H1 (cell line): ENCODE data around the gene VTN. TPM values are rescaled to one million over a fixed set of nuclear protein-coding genes. Genes with fewer than 3 reads are reported as not detected.

Source experiments
- CBX5 ChIP-seq: fragments of 300-800, 300-1000 bp; sonication (generic); IDR thresholded peaks from 2 replicates; pipeline ENCODE4 v1.7.1; 2016; ENCODE audit warnings: antibody characterized with exemption, low read length, low read depth
- CHD1 ChIP-seq: IDR thresholded peaks from 2 replicates; pipeline ENCODE4 v1.6.1; 2012; ENCODE audit warnings: low read depth, low read length, improper control_type of control experiment
- CHD7 ChIP-seq: fragments of 300-600 bp; sonication (generic); IDR thresholded peaks from 2 replicates; pipeline ENCODE4 v1.7.1; 2012; ENCODE audit warnings: low read length, moderate library complexity, mild to moderate bottlenecking, inconsistent platforms; ENCODE audit not compliant: insufficient replicate concordance
- FOSL1 ChIP-seq: IDR thresholded peaks from 2 replicates; pipeline ENCODE4 v1.6.1; 2011; ENCODE audit warnings: mild to moderate bottlenecking, low read depth, low read length, moderate library complexity; ENCODE audit not compliant: insufficient read depth
- JUN ChIP-seq: IDR thresholded peaks from 2 replicates; pipeline ENCODE4 v1.6.1; 2011; ENCODE audit warnings: low read depth, mild to moderate bottlenecking, improper control_type of control experiment, low read length
- POLR2AphosphoS5 ChIP-seq: IDR thresholded peaks from 2 replicates; pipeline ENCODE4 v1.6.1; 2011; ENCODE audit warnings: low read depth, low read length
- RNF2 ChIP-seq: fragments of 200-900, 300-1000 bp; sonication (generic); IDR thresholded peaks from 2 replicates; pipeline ENCODE4 v1.7.1; 2016; ENCODE audit warnings: borderline replicate concordance, low read depth, mild to moderate bottlenecking, antibody characterized with exemption, low read length; ENCODE audit not compliant: poor library complexity, severe bottlenecking; ENCODE audit errors: missing control alignments
- TAF1 ChIP-seq: IDR thresholded peaks from 2 replicates; pipeline ENCODE4 v1.6.1; 2011; ENCODE audit warnings: mild to moderate bottlenecking, low read depth, low read length
- TCF12 ChIP-seq: IDR thresholded peaks from 2 replicates; pipeline ENCODE4 v1.6.1; 2011; ENCODE audit warnings: low read depth, mild to moderate bottlenecking, low read length
- USF2 ChIP-seq: IDR thresholded peaks from 2 replicates; pipeline ENCODE4 v1.6.1; 2011; ENCODE audit warnings: low read length, improper control_type of control experiment
- ZNF274 ChIP-seq: IDR thresholded peaks from 2 replicates; pipeline ENCODE4 v1.7.0; 2012; ENCODE audit warnings: low read length, borderline replicate concordance; ENCODE audit errors: extremely low read depth
- polyA plus RNA-seq, 7 experiments: library from polyadenylated mRNA; depleted of rRNA in 3 of 7; stranded (reverse) in 5 of 7; unstranded in 2 of 7; fragments of >200 nt in 5 of 7; fragments of 200-250 nt in 2 of 7; gene quantifications; 1 replicate in 5 of 7; 2 replicates in 1 of 7; 4 replicates in 1 of 7; pipeline versions ENCODE4 v1.2.1 to v1.2.3, GENCODE V29; 2011 to 2013; ENCODE audit warnings: missing spikeins in 2 of 7, mixed read lengths in 2 of 7
- total RNA-seq: library from RNA; stranded (reverse); fragmentation: NEBNext Ultra II Directional; extraction: Animal tissue kit (Norgen Biotek cat#: 25700); gene quantifications from 2 replicates; pipeline ENCODE4 v1.2.1, GENCODE V29; 2021

Gene VTN
- total and polyA plus RNA-seq, 2 of the 8 experiments (the other 6 are each of a cell fraction or from before 2014, with no cell fraction given) = 0.18 TPM; not detected in 1

- TF ChIP-seq CHD7 (no peak), CBX5 (no peak), JUN (no peak), FOSL1 (no peak), ZNF274 (no peak), USF2 (no peak), CHD1 (no peak), TCF12 (no peak), POLR2AphosphoS5 (no peak), TAF1 (no peak), RNF2 (no peak)
These were observed 26.1 kb downstream of the VTN start (continued) for GRCh38 chr17:28344011-28344410.
